Astrocyte (in vitro differentiated cells and primary cell): ENCODE data around the gene CLCNKA. TPM values are rescaled to one million over a fixed set of nuclear protein-coding genes. Genes with fewer than 3 reads are reported as not detected.

Source experiments
- DNase-seq: peaks from one replicate; pipeline ENCODE4 v3.0.0-alpha.2; 2010; ENCODE audit warnings: low read depth
- FAIRE-seq: peaks from 2 replicates; lab custom pipeline; 2011; peaks lifted over from hg19 to GRCh38; lab: Jason Lieb, UNC
- H2AFZ ChIP-seq: 2 replicates; pipeline ENCODE4 v1.6.0; 2012; ENCODE audit warnings: low read depth, low read length, inconsistent platforms
- H3K27ac ChIP-seq: 2 replicates; pipeline ENCODE4 v1.5.1; 2011; ENCODE audit warnings: low read depth, low read length, inconsistent platforms
- H3K27me3 ChIP-seq: 2 replicates; pipeline ENCODE4 v1.6.0; 2011; ENCODE audit warnings: low read length, inconsistent platforms; ENCODE audit not compliant: insufficient read depth
- H3K36me3 ChIP-seq: 2 replicates; pipeline ENCODE4 v1.5.1; 2011; ENCODE audit warnings: low read length, inconsistent platforms; ENCODE audit not compliant: insufficient read depth
- H3K4me1 ChIP-seq: 2 replicates; pipeline ENCODE4 v1.5.1; 2011; ENCODE audit warnings: low read length, inconsistent platforms; ENCODE audit not compliant: insufficient read depth
- H3K4me2 ChIP-seq: 2 replicates; pipeline ENCODE4 v1.6.0; 2012; ENCODE audit warnings: low read length, inconsistent platforms
- H3K4me3 ChIP-seq: 2 replicates; pipeline ENCODE4 v1.5.1; 2011; ENCODE audit warnings: low read depth, mild to moderate bottlenecking, low read length, inconsistent platforms; ENCODE audit not compliant: insufficient read depth
- H3K79me2 ChIP-seq: 2 replicates; pipeline ENCODE4 v1.6.0; 2012; ENCODE audit warnings: mild to moderate bottlenecking, low read length, inconsistent platforms; ENCODE audit not compliant: insufficient read depth
- H3K9ac ChIP-seq: 2 replicates; pipeline ENCODE4 v1.6.0; 2012; ENCODE audit warnings: mild to moderate bottlenecking, low read length, inconsistent platforms
- H3K9me3 ChIP-seq: 2 replicates; pipeline ENCODE4 v1.5.1; 2012; ENCODE audit warnings: low read depth, mild to moderate bottlenecking, low read length, inconsistent platforms; ENCODE audit not compliant: insufficient read depth
- H4K20me1 ChIP-seq: 2 replicates; pipeline ENCODE4 v1.6.0; 2012; ENCODE audit warnings: low read length, inconsistent platforms; ENCODE audit not compliant: insufficient read depth
- H3K27ac Mint-ChIP-seq: one replicate; pipeline ENCODE4 v1.8.0; 2021; ENCODE audit warnings: mild to moderate bottlenecking, mixed read lengths; ENCODE audit not compliant: unreplicated experiment
- H3K27me3 Mint-ChIP-seq: one replicate; pipeline ENCODE4 v1.8.0; 2021; ENCODE audit warnings: low read depth, mixed read lengths; ENCODE audit not compliant: unreplicated experiment
- H3K36me3 Mint-ChIP-seq: one replicate; pipeline ENCODE4 v1.8.0; 2021; ENCODE audit warnings: low read depth, mixed read lengths; ENCODE audit not compliant: unreplicated experiment
- H3K4me1 Mint-ChIP-seq: one replicate; pipeline ENCODE4 v1.8.0; 2021; ENCODE audit warnings: low read depth, mixed read lengths; ENCODE audit not compliant: unreplicated experiment
- H3K4me3 Mint-ChIP-seq: one replicate; pipeline ENCODE4 v1.8.0; 2021; ENCODE audit warnings: mild to moderate bottlenecking, moderate library complexity, mixed read lengths; ENCODE audit not compliant: unreplicated experiment
- H3K9me3 Mint-ChIP-seq: one replicate; pipeline ENCODE4 v1.8.0; 2021; ENCODE audit warnings: mild to moderate bottlenecking, mixed read lengths; ENCODE audit not compliant: unreplicated experiment
- CTCF ChIP-seq: IDR thresholded peaks from 2 replicates; pipeline ENCODE4 v1.5.1; 2011; ENCODE audit warnings: low read depth, mild to moderate bottlenecking, inconsistent platforms, low read length, moderate library complexity; ENCODE audit not compliant: insufficient read depth
- EZH2 ChIP-seq: IDR thresholded peaks from 2 replicates; pipeline ENCODE4 v1.6.1; 2012; ENCODE audit warnings: mild to moderate bottlenecking, low read length, inconsistent platforms; ENCODE audit not compliant: insufficient read depth
- total RNA-seq: library from RNA; stranded (reverse); gene quantifications from 2 replicates; pipeline ENCODE4 v1.2.1, GENCODE V29; 2021

The CLCNKA gene
- total RNA-seq, 1 donor from 2014 or later: 0.16 TPM

- Mint-ChIP-seq H3K4me1 (peaks cover 6% of the 10 kb centered on the region), H3K9me3 (no peaks in the 10 kb centered on the region), H3K36me3 (no peaks in the 10 kb centered on the region), H3K27ac (no peak overlapping the region), H3K27me3 (peaks cover 16% of the 10 kb centered on the region), H3K4me3 (no peak overlapping the region)
- Histone ChIP-seq H3K79me2 (no peaks in the 10 kb centered on the region), H3K27ac (no peak overlapping the region), H3K4me3 (no peak overlapping the region), H3K27me3 (no peaks in the 10 kb centered on the region), H3K4me1 (peaks cover 7% of the 10 kb centered on the region), H3K4me2 (no peak overlapping the region), H4K20me1 (no peaks in the 10 kb centered on the region), H3K36me3 (no peaks in the 10 kb centered on the region), H3K9me3 (no peaks in the 10 kb centered on the region), H2AFZ (no peak overlapping the region), H3K9ac (no peak overlapping the region)
- FAIRE-seq (no peak), DNase-seq (no peak)
- no peak for TF ChIP-seq EZH2
- no peak for TF ChIP-seq CTCF
Observed at GRCh38 chr1:16007671-16008341, 14.0 kb upstream of the CLCNKA start.

GRCh38 chr1:16009030-16009460, 12.8 kb upstream of the CLCNKA start:
- FAIRE-seq (no peak), DNase-seq (peak; percentile 30)
- Mint-ChIP-seq H3K4me1 (peaks cover 10% of the 10 kb centered on the region), H3K27me3 (peaks cover 16% of the 10 kb centered on the region), H3K36me3 (no peaks in the 10 kb centered on the region), H3K4me3 (no peak overlapping the region), H3K9me3 (no peaks in the 10 kb centered on the region), H3K27ac (no peak overlapping the region)
- no peak overlapping the region for H2AFZ ChIP-seq
- no peak overlapping the region for H3K4me3 ChIP-seq
- peak; percentile 98 for TF ChIP-seq CTCF
- no peak for TF ChIP-seq EZH2
- H3K79me2 ChIP-seq: no peaks in the 10 kb centered on the region
- H4K20me1 ChIP-seq: no peaks in the 10 kb centered on the region
- H3K4me2 ChIP-seq: no peak overlapping the region
- H3K27ac ChIP-seq: no peak overlapping the region
- H3K36me3 ChIP-seq: no peaks in the 10 kb centered on the region
- H3K27me3 ChIP-seq: no peaks in the 10 kb centered on the region
- no peak overlapping the region for H3K9ac ChIP-seq
- peaks cover 18% of the 10 kb centered on the region for H3K4me1 ChIP-seq
- H3K9me3 ChIP-seq: no peaks in the 10 kb centered on the region

- H3K9me3 Mint-ChIP-seq: no peaks in the 10 kb centered on the region
- Histone ChIP-seq H3K9ac (no peak overlapping the region), H3K4me1 (peaks cover 18% of the 10 kb centered on the region), H3K36me3 (no peaks in the 10 kb centered on the region), H3K27ac (no peak overlapping the region), H3K4me3 (no peak overlapping the region), H3K79me2 (no peaks in the 10 kb centered on the region), H3K9me3 (no peaks in the 10 kb centered on the region), H2AFZ (no peak overlapping the region), H4K20me1 (no peaks in the 10 kb centered on the region), H3K27me3 (no peaks in the 10 kb centered on the region), H3K4me2 (no peak overlapping the region)
- H3K4me3 Mint-ChIP-seq: no peak overlapping the region
- no peak for FAIRE-seq
- no peak for DNase-seq
- peaks cover 15% of the 10 kb centered on the region for H3K4me1 Mint-ChIP-seq
- no peaks in the 10 kb centered on the region for H3K36me3 Mint-ChIP-seq
- H3K27me3 Mint-ChIP-seq: peaks cover 15% of the 10 kb centered on the region
- H3K27ac Mint-ChIP-seq: no peak overlapping the region
- TF ChIP-seq CTCF (no peak), EZH2 (no peak)
Observed at GRCh38 chr1:16009678-16010077, 12.2 kb upstream of the CLCNKA start.
